SIG-M5 treated with dmso at 0.1 percent for 504 hours (cell line): Measurements from ENCODE around the gene FOXP1.

ENCODE experiments used
- DNase-seq: peaks from one replicate; lab custom pipeline; 2025; ENCODE audit not compliant: unreplicated experiment; lab: John Stamatoyannopoulos, UW

FOXP1 gene

DNA sequence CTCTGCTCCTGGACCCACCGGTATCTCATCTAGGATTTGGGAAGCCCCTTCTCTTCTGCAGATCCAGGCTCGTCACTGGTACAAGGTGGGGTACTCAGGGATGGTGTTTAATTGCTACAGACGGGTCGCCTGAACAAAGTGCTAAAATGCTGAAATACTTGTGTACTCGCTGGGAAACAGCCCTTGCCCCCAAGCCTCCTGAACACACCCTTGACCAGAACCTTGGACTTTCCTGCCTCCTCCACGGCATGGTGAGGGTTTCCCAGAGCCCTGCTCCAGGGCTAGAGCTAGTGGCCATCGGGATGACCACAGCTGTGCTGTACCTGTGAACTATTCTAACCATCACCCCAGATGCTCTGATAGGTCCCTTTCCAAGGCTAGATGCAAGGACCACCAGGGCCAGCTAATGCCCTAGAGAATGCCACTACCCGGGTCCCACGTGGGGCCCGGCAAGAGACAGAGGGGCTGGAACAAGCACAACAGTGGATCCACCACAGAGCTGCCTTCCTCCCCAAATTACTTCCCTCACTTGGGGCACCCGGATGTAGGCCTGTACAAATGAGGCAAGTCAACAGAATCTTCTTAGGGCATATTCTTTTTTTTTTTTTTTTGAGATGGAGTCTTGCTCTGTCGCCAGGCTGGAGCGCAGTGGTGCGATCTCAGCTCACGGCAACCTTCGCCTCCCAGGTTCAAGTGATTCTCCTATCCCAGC, 267.3 kb downstream of the FOXP1 start:
- DNase-seq = no peak

DNA sequence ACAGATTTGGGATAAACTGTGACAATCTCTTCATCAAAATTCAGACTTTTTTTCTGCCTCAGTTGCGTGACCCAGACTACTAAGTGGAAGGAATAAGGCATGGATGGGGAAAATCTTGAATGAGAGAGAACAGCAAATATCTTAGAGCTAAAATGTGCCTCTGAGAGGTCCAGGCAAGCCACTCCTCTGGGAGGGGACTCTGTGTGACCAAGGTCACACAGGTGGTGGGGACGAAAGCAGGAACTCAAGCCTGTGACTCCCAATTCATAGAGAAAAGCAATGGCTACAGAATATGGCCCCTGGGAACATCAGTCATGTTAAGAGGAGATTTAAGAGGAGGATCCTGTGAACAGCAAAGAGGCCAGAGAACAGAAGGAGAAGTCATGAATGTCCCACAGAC, 268.1 kb downstream of the FOXP1 start:
- no peak for DNase-seq

DNA sequence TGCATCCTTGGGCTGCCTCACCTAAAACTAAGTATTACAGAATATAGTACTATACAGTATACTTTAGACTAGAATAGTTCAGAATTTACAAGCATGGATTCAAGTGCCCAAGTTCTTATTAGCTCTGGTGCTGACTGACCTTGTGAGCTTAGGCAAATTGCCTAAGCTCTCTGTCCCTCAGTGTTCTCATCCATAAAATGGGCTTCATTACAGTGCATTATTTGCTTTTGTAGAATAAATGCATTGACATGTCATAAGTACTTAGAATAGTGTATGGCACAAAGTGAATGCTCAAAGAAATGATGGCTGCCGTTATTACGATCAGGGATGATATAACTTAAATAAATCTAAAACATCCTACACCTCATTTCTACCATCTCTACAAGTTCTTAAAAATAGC, 269.7 kb downstream of the FOXP1 start:
- no peak for DNase-seq

DNA sequence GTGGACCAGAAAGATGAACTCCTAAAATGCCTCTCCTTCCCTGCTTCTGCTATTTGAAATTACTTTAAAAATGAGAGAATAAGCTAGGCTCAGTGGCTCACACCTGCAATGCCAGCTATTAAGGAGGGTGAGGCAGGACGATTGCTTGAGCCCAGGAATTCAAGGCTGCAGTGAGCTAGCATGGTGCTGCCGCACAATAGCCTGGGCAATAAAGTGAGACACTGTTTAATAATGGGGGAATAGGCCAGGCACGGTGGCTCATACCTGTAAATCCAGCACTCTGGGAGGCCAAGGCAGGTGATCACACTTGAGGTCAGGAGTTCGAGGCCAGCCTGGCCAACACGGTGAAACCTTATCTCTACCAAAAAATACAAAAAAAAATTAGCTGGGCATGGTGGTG, 271.1 kb downstream of the FOXP1 start:
- DNase-seq = no peak

DNA sequence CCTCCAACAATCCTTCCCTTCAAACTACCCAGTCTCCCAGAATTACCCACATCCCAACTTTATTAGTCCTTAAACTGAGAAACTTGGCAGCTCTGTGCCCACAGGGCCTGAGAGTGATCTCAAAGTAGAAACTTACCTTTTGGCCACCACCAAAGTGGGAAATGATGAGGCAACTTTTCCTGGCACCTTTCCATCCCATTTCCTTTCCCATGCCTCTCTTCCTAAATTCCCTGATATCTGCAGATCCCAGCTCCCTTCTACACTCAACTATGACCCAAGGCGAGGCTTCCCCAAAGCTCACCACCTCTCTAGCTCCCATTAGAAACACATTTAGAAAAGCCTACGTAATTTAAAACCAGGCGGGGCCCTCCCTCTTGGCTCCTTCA, 271.9 kb downstream of the FOXP1 start:
- no peak for DNase-seq

DNA sequence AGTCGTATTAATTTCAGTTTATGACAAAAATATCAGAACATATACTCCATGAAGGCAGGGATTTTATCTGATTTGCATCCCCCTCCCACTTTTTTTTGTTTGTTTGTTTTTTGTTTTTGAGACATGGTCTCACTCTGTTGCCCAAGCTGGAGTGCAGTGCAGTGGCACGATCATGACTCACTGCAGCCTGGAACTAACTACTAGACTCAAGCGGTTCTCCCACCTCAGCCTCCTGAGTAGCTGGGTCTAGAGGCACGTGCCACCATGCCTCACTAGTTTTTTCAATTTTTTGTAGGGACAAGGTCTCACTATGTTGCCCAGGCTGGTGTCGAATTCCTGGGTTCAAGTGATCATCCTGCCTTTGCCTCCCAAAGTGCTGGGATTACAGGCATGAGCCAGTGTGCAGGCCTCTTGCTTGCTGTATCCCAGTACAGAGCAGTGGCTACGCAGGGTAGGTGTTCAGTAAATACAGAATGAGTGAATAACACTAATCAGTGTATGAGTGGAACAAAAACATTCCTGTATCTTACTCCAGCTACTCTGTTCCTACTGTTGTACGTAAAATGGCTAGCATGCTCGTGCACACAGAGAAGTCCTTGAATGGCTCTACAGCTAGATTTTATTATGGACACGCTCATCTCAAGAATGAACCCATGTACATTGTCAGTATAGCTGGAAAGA, 272.4 kb downstream of the FOXP1 start:
- no peak for DNase-seq

DNA sequence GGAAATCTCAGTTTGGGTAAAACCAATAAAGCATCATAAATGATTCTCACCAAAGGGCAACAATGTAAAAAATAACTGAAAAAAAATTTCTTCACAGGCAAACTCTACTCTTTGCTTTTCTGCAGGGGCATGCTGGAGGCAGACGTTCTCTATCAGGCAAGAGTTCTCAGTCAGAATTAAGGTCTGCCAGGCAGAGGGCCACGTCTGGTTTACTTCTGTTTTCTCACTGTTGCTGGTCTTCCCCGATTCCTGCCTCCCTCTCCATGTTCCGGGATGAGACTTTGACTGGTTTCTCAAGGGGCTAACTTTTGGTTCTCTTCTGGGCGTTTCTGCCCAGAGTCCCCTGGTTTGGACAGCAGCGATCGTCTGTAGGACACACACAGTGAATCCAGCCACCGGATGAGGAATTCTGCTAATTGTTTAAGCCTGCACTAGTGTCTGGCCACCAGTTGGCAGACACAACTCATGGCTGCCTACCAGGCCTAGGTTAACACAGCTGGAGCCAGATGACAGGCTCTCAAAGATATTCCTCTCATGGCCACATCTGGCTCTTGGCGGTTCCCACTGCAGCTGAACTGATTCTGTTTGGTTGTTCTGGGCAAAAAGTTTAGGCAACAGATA, 273.1 kb downstream of the FOXP1 start:
- DNase-seq = no peak

DNA sequence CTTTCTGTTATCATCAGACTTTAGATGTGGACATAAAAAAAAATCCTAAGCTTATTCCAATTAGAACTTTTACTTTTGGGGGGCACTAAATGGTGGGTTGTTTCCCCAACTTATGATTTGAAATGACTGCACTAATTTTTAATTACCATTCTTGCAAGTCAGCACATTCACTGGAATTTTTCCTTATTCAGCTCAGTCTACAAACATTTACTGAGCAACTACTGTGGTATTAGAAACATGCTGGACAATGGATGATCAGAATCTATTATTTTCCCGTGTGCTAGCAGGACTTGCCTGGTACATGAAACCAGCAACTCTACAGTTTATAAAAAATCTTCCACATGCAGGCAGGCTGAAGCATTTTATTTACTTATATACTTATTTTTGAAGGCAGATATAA, 273.6 kb downstream of the FOXP1 start:
- no peak for DNase-seq

DNA sequence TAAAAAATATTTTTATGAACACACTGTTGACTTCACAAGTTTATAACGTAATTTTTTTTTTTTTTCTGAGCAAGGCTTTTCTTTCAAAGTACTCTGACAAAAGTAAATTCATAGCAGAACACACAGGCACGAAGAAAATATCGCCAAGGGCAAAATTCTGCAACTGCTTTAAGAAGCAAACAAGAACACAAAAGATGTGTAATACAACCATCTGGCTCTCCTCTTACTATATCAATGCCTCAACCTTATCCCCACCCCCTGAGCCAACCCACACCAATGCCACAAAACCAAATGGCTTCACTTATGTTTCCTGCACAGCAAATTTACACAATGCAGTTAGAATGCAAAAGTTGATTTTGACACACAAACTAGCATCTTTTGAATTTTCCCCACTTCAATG, 274.2 kb downstream of the FOXP1 start:
- DNase-seq = no peak

DNA sequence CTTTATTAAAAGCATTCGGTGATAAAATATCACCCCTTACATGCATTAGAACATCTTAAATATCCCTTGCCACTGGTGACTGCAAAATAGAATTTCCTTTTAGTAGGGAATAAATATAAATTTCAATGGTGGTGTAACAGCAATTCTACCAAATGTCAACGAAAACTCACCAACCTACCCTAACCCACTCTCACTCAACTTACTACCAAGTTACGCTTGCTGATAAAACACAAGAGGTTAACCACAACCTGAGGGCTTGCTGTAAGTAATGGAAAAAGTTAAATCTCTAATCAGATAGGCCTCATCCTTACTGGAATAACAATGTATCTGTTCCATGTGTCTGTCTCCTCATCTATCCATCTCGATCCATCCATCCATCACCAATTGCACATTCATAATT, 274.7 kb downstream of the FOXP1 start:
- no peak for DNase-seq

DNA sequence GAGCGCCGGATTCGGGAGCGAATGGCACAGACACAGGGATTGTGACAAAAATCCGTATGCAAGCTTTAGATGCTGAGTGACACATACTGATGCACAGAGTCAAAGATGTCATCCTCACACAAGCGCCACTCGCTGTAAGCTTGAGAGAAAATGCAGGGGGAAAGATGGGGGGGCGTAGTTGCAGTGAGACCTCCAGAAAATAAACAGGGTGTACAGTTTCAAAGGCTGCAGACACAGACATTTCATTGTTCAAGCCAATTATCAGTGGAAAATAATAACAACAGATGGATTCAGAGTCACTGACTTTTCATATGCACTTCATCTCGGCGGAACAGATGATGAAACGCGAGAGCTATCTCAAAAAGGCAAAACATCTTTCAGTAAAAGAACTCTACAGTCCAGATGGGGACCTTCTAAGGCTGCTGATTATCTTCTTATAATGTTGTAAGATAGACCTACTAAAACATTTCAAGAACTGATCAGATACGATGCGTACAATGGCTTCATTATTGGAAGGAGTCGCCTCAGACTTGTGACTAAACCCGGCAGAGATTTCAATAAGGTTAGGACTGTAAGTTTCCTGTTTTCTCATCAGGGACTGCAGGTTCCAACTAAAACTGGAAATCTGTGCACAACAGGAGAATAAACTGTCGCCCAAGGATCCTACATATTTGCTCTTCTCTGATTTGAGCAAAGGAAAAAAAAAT, 275.4 kb downstream of the FOXP1 start:
- DNase-seq = no peak

DNA sequence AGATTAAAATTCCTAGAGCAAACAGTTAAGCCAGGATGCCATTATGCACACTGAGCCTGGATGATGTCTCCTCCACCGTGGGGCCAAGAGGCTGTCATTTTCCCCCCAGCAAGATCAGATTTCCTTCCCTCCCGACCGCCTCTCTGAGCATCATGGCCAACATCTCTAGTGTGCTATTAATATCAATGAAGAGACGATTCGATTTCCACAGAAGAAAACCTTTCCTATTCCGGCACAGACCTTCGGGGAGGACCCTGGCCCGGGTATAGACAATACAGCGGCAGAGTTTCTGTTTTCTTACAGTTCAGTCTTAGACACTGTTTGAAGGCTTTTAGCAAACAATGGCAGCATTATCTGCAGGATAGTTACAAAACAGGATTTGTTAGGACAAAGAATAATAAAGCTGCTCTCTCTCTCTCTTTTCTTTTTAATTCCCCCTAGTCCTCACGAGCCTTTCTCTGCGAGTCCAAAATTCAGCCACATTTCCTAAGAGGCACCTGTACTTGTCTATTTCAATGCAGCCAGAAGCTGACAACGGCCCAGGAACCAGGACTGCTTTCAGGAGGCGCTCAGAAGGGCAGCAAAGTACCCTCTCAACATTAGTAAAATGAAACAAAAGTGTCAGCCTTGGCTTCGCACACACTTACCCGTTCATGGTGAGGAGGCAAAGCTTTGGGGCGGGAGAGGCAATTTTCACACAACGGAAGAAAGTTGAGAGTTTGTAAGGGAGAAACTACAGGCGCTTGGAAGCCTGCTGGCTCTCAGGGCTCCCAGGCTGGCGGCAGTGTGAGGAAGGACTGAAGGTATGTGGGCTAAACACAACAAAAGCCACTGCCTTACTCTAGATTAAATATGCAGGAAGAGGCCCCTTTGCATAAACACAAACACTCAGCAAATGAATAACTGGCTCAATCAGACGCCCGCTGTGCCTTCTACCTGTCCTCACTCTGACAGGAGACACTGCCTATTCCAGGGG, 278.0 kb downstream of the FOXP1 start:
- no peak for DNase-seq

DNA sequence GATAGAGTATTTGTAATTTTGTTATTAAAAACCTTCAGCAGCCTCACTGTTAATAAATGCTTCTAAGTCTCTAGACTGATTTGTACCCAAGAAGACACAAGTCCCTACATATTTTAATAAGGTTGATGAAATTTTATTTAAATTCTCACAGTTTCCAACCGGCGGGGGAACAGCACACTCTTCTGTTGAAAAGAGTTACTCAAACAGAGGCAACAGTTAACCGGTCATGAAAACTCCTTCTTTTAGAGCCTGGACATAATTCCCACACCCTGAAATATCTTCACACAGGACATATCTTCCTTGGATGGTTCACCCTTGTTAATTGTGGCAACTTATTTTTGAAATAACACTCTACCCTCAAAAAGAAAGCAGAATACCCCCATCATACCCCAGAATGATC, 278.8 kb downstream of the FOXP1 start:
- no peak for DNase-seq

DNA sequence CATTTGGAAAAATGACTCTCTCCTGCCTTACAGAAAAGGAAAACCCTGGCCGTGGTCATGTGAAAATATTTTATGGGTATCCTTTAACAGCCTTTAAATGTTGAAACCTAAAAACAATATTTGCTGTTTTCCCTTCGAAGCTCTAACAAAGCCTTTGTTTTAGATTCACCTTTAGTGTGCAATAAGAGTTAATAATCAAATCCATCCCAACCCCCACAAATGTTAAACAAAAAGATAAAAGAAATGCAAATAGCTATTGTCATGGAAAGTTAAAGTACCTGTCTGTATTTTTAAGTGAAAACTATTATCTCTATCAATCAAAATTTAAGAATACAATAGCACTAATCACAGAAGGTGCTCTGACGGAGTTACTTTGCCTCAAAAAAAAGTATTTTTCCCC, 279.3 kb downstream of the FOXP1 start:
- no peak for DNase-seq

DNA sequence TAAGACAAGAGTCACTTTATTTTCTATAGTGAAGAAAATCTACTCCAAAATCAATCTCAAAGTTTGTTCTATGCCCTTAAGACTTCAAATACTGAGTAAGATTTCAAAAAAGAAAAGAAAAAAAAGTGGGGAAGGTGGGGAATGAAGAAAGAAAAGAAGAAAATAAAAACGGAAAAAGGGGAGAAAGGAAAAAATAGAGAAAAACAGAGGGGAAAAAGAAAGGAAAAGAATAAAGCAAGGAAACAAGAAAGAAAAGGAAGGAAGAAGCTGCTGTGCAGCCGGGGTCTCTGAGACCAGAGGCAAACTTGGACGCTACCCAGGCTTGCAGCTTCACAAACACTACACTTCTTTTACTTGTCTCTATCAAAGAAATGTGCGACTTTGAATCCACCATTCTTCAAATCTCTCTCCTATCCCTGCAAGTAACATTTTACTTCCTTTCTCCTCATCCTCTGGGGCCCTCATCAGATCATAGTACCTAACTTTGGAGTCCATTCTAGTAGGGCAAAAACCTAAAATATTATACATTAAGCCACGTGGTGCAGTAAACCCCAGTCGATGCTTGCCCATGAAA, 279.8 kb downstream of the FOXP1 start:
- no peak for DNase-seq

DNA sequence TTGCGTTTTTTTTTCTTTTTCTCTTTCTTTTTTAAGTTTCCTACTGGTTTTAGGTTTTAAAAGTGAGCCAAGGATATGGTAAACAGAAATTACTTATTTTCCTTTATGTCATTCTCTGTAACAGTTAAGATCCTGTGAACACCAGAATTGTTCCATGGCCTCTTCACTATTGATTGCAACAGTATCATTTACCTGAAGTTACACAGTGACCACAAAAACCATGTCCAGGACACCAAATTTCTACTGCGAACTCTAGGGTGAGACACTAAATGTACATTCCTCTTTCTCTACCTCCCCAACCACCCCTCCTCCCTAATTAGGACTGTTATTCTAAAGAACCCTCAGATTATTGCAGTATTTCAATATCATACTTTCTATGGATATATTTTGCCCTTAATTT, 280.9 kb downstream of the FOXP1 start:
- DNase-seq = no peak

DNA sequence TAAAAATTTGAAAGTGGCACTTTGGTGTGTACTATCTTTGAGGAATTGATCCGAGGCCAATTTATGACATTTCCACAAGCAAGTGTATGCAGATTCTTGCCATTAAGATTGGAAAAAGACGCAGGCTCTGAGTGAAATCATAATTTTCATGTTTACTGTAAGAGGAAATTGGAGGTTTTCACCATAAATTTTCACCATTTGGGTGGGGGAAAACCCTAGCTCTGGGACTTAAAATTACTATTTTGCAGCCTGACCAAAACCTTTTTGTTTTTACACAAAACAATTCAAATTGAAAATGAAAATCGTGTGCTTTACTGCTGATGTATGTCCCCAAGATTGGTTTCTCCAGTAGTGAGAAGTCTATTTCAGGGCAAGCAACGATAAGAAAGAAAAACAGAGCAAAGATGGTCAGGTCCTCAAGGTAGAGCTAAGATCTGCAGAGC, 282.6 kb downstream of the FOXP1 start:
- DNase-seq = no peak

DNA sequence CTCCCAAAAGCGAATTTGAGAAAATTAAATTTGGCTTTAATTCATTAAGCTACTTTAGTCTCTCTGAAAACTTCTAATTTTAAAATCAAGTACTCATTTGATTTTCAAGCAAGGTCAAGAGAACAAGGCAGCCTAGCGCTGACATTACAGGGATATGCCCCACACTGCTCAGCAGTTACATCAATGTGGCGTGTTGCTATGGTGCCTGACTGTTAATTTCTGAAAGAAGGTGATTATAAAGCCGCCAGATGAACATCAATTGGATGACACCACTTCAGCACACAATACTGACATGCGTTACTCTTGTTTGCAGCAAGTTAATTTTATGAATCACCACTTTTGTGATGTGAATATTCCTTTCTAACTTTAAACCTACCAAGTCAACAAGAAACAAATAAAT, 284.4 kb downstream of the FOXP1 start:
- no peak for DNase-seq

DNA sequence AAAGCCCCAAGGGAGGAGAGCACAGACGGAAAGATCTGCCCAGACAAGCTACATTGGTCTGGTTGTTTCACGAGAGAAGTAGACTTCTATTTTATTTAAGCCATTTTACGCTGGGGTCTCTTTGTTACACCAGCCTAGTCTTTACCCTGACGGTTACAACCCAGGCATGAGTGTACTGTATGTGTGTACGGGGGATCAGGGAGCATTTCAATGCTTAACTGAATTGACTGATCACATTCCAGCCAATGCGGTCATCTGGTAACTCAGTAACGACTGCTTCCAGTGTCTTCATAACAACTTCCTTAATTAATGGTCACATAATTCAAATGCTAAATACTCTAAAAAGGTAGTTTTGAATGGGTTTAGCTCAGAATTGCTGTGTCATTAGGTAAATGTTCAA, 288.6 kb downstream of the FOXP1 start:
- no peak for DNase-seq

DNA sequence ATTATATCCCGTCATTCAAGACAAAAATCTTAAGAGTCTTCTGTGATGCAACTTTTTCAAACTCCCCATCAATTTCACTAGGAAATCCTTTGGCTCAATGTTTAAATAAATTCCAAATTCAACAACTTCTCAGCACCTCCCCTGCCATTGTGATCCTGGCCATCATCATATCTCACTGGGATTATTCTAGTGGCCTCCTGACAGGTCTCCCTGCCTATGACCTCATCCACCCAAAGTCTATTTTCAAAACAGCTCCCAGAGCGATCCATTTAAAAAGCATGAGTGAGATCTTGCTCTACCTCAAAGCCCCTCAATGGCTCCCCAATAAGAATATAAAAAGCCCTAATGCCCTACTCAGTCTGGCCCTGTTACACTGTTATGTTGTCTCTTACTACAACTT, 293.2 kb downstream of the FOXP1 start:
- DNase-seq = no peak
